T-cell (primary cell): ENCODE measurements around the gene EHF. TPM values are rescaled to one million over a fixed set of nuclear protein-coding genes. Genes with fewer than 3 reads are reported as not detected.

ENCODE experiments used
- ATAC-seq, 4 experiments: fragments of 200-7000 bp in 3 of 4; fragments of 150-1000 bp in 1 of 4; cut with Tn5 transposase; replicated peaks in 1 of 4; 1 replicate in 3 of 4; 2 replicates in 1 of 4; pipeline ENCODE4 v1.10.0; 2021; ENCODE audit warnings: moderate library complexity in 3 of 4, mild to moderate bottlenecking in 2 of 4, moderate number of reproducible peaks in 1 of 4
- CTCF ChIA-PET, 2 donors: fragments of 300-600 bp; sonication (Branson Sonifier 250); formaldehyde crosslinking; loops; one replicate each; lab custom pipeline; 2022; ENCODE audit warnings: antibody characterized with exemption in 2 of 2; lab: Charles Lee
- POLR2A ChIA-PET, 2 donors: fragments of 300-600 bp; sonication (Branson Sonifier 250); formaldehyde crosslinking; loops; one replicate each; lab custom pipeline; 2022; ENCODE audit warnings: antibody characterized with exemption in 2 of 2; lab: Charles Lee
- DNase-seq, 35 experiments: peaks; one replicate each; pipeline versions ENCODE4 v3.0.0 to v3.0.0-alpha.2; 2013 to 2023
- H3K27ac ChIP-seq: one replicate; pipeline ENCODE4 v1.5.1; 2013; ENCODE audit warnings: low read length
- H3K27me3 ChIP-seq, 2 experiments: replicated peaks in 1 of 2; 1 replicate in 1 of 2; 2 replicates in 1 of 2; pipeline versions ENCODE4 v1.6.1 to v1.7.0; 2013; ENCODE audit warnings: low read length in 1 of 2, mixed read lengths in 1 of 2; ENCODE audit not compliant: control insufficient read depth in 2 of 2, insufficient read depth in 2 of 2; ENCODE audit errors: extremely low read depth in 1 of 2
- H3K36me3 ChIP-seq, 2 donors: 1 replicate in 1 of 2; 2 replicates in 1 of 2; pipeline versions ENCODE4 v1.6.1 to v1.7.0; 2013; ENCODE audit warnings: low read length in 1 of 2; ENCODE audit not compliant: control insufficient read depth in 2 of 2, insufficient read depth in 1 of 2; ENCODE audit errors: extremely low read depth in 1 of 2
- H3K4me1 ChIP-seq, 2 experiments: 1 replicate in 1 of 2; 2 replicates in 1 of 2; pipeline versions ENCODE4 v1.6.1 to v1.7.0; 2013; ENCODE audit warnings: low read length in 2 of 2, mixed read lengths in 1 of 2; ENCODE audit not compliant: insufficient read depth in 2 of 2, control insufficient read depth in 1 of 2; ENCODE audit errors: extremely low read depth in 1 of 2
- H3K4me3 ChIP-seq, 2 donors: 1 replicate in 1 of 2; 2 replicates in 1 of 2; pipeline versions ENCODE4 v1.5.1 to v1.7.0; 2013; ENCODE audit warnings: mild to moderate bottlenecking in 2 of 2, low read length in 1 of 2, moderate library complexity in 1 of 2; ENCODE audit not compliant: control insufficient read depth in 1 of 2; ENCODE audit errors: extremely low read depth in 1 of 2
- H3K9me3 ChIP-seq: 2 replicates; pipeline ENCODE4 v1.7.0; 2013
- H3K27ac Mint-ChIP-seq, 2 donors: one replicate each; pipeline ENCODE4 v1.8.0; 2020 to 2021; ENCODE audit warnings: mild to moderate bottlenecking in 2 of 2, mixed read lengths in 2 of 2
- H3K27me3 Mint-ChIP-seq, 2 donors: one replicate each; pipeline ENCODE4 v1.8.0; 2021 to 2022; ENCODE audit warnings: mixed read lengths in 2 of 2
- H3K36me3 Mint-ChIP-seq: one replicate; pipeline ENCODE4 v1.8.0; 2021; ENCODE audit warnings: mixed read lengths
- H3K4me1 Mint-ChIP-seq, 3 donors: one replicate each; pipeline ENCODE4 v1.8.0; 2020 to 2022; ENCODE audit warnings: mixed read lengths in 3 of 3, mild to moderate bottlenecking in 1 of 3
- H3K4me3 Mint-ChIP-seq, 3 donors: one replicate each; pipeline ENCODE4 v1.8.0; 2020 to 2022; ENCODE audit warnings: mild to moderate bottlenecking in 3 of 3, mixed read lengths in 3 of 3, moderate library complexity in 3 of 3
- H3K9me3 Mint-ChIP-seq, 3 donors: one replicate each; pipeline ENCODE4 v1.8.0; 2020 to 2022; ENCODE audit warnings: mixed read lengths in 3 of 3
- WGBS: methylation state at CpG from one replicate; pipeline ENCODE4 v1.1.5; 2013; ENCODE audit warnings: missing lambda C conversion rate; ENCODE audit not compliant: insufficient coverage; 5-methylcytosine and 5-hydroxymethylcytosine counted together
- total RNA-seq, 35 experiments: library from RNA in 6 of 35; stranded (reverse) in 6 of 35; fragments of 120-200 nt in 1 of 35; gene quantifications; one replicate each; pipeline versions ENCODE4 v1.2.1 to v1.2.4 and lab custom pipeline; 2013 to 2026

EHF gene
- total RNA-seq, 5 donors from 2014 or later (not counting 1 experiment from before 2014, with no cell fraction given) = 0.30 to 0.47 (median 0.43) TPM; not detected in 2

DNA sequence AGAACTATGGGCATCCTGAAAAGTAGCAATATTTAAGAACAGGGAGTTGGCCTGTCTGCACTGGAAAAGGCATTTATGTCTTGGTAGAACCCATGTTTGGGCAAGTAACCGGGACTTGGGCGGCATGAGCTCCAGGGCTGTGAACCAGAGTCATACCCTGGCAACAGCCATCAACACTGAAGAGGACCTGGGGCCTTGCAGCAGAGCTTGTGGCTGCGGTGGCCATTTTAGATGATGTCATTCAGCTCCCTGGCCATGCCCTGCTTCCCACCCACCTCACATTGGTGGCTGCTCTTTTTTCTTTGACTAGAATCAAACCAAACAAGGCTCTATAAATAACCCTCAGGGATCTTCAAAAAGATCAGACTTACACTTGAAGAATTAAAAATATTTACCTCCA, 26.6 kb downstream of the EHF start:
- no peak overlapping the region for H3K27ac ChIP-seq
- no peaks in the 10 kb centered on the region for H3K9me3 ChIP-seq
- H3K27ac Mint-ChIP-seq = no peak overlapping the region
- H3K36me3 ChIP-seq = no peaks in the 10 kb centered on the region
- no peak overlapping the region for H3K4me3 Mint-ChIP-seq
- peaks cover 0 to 29% of the 10 kb centered on the region in 2 experiments for H3K4me1 ChIP-seq
- peaks cover 0 to 8% of the 10 kb centered on the region in 2 experiments for H3K27me3 ChIP-seq
- 96% methylated on average over 2 of the region's 3 CpGs for WGBS
- DNase-seq = no peak
- H3K36me3 Mint-ChIP-seq = no peaks in the 10 kb centered on the region
- no peak for ATAC-seq
- no peak overlapping the region for H3K4me3 ChIP-seq
- no peaks in the 10 kb centered on the region for H3K9me3 Mint-ChIP-seq
- H3K4me1 Mint-ChIP-seq = peaks cover 29 to 43% (median 34%) of the 10 kb centered on the region in 3 donors
- peaks cover 11 to 12% of the 10 kb centered on the region in 2 donors for H3K27me3 Mint-ChIP-seq
- ChIA-PET POLR2A (no interaction called here), CTCF (no interaction called here)

DNA sequence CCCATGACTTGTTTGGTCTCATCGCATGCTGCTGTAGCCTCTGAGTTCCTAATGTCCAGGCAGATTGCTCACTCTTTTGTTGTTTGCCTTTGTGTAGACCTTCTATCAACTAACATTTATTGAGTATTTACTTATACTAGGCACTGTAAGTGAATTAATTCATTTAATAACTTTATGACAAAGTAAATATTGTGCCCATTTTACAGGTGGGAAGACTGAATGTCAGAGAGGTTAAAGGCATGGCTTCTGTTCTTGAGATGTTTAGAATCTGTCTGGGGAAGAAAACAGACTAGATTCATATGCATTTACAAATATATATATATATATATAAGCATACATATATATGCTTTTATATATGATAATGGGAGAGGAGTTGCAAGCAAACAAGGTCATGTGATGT, 27.1 kb downstream of the EHF start:
- POLR2A ChIA-PET = no interaction called here
- H3K36me3 ChIP-seq = no peaks in the 10 kb centered on the region
- CTCF ChIA-PET = interaction anchor here in 1 of 2 donors (0.5 kb wide), 1 partner anchor 21 kb away, joined by 3 read pairs; no protein-coding TSS in a partner anchor
- Mint-ChIP-seq H3K27me3 (peaks cover 8 to 11% of the 10 kb centered on the region in 2 donors), H3K27ac (no peak overlapping the region), H3K4me3 (no peak overlapping the region), H3K9me3 (no peaks in the 10 kb centered on the region), H3K4me1 (peaks cover 30 to 47% (median 39%) of the 10 kb centered on the region in 3 donors), H3K36me3 (no peaks in the 10 kb centered on the region)
- peaks cover 0 to 11% of the 10 kb centered on the region in 2 experiments for H3K27me3 ChIP-seq
- no peak for DNase-seq
- no peak for ATAC-seq
- no peak overlapping the region for H3K27ac ChIP-seq
- H3K4me3 ChIP-seq = no peak overlapping the region
- H3K4me1 ChIP-seq = peaks cover 0 to 29% of the 10 kb centered on the region in 2 experiments
- H3K9me3 ChIP-seq = no peaks in the 10 kb centered on the region
- WGBS = no CpG with 5 or more reads among the region's 1 CpG

DNA sequence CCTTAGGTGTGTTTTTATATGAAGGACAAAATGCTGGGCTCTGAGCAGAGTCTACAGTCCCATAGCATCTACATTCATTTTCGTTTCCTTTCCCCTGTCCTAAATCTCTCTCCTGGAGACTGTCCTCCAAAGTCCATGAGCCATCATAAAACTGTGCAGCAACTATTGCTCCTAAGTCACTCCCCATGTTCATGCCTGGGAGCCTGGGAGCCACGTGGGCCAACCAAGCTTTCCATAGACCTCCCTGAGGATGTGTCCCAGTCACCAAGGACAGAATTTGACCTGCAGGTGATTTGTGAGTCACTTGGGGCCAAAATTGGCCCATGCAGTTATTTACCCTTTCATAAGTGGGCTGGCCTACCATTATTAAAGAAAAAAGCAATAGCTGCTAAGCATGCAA, 28.7 kb downstream of the EHF start:
- Mint-ChIP-seq H3K27me3 (peaks cover 10 to 15% of the 10 kb centered on the region in 2 donors), H3K9me3 (no peaks in the 10 kb centered on the region), H3K36me3 (no peaks in the 10 kb centered on the region), H3K4me3 (peak overlapping the region in 1 of 3 donors; percentile 59), H3K4me1 (peaks cover 34 to 57% (median 45%) of the 10 kb centered on the region in 3 donors), H3K27ac (no peak overlapping the region)
- CTCF ChIA-PET = interaction anchor here in 1 of 2 donors (1.3 kb wide), 1 partner anchor 11 kb away, joined by 3 read pairs; no protein-coding TSS in a partner anchor
- Histone ChIP-seq H3K27ac (no peak overlapping the region), H3K4me1 (peaks cover 0 to 29% of the 10 kb centered on the region in 2 experiments), H3K36me3 (no peaks in the 10 kb centered on the region), H3K9me3 (no peaks in the 10 kb centered on the region), H3K27me3 (peaks cover 2 to 23% of the 10 kb centered on the region in 2 experiments), H3K4me3 (no peak overlapping the region)
- 100% methylated on average over 1 of the region's 2 CpGs for WGBS
- POLR2A ChIA-PET = interaction anchor here in 1 of 2 donors (0.6 to 1.2 kb wide), 3 partner anchors 26 to 598 kb away, joined by 3 to 5 read pairs (median 3); no protein-coding TSS in a partner anchor
- DNase-seq (no peak), ATAC-seq (no peak)

DNA sequence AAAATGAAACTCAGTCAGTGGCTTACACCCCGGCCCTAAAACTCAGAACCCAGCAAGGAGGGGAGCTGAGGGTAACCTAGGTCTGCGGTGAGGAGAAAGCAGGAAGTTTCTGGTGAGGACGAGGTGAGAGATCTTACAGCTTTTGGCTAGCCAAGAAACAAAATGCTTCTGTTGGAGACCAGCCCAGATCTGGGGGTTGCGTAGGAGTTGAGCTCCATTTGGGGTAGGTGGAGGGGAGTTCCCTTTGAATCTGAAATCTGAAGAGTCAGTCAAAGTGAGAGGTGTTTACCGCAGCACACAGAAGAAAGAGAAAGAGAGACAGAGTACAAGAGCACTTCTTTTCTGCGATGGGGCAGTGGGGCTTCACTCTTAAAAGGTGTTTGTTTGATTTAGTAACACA, 29.6 kb downstream of the EHF start:
- ChIA-PET CTCF (interaction anchor here in 1 of 2 donors (0.6 to 1.3 kb wide), 4 partner anchors 12 to 213 kb away, joined by 3 read pairs; no protein-coding TSS in a partner anchor), POLR2A (interaction anchor here (0.5 to 1.2 kb wide), 6 partner anchors 27 to 1331 kb away, joined by 3 to 5 read pairs (median 3); no protein-coding TSS in a partner anchor)
- Mint-ChIP-seq H3K4me1 (peaks cover 34 to 57% (median 45%) of the 10 kb centered on the region in 3 donors), H3K4me3 (peak overlapping the region; percentile 59 to 75 (median 61)), H3K27me3 (peaks cover 11 to 22% of the 10 kb centered on the region in 2 donors), H3K9me3 (no peaks in the 10 kb centered on the region), H3K36me3 (no peaks in the 10 kb centered on the region), H3K27ac (peak overlapping the region; percentile 92 to 95)
- DNase-seq (peak; percentile 41 to 89 (median 75)), ATAC-seq (peak; percentile 94 to 95 (median 94))
- Histone ChIP-seq H3K36me3 (no peaks in the 10 kb centered on the region), H3K27ac (peak overlapping the region; percentile 54), H3K4me3 (peak overlapping the region in 1 of 2 donors; percentile 1), H3K4me1 (peaks cover 0 to 29% of the 10 kb centered on the region in 2 experiments), H3K27me3 (peaks cover 2 to 23% of the 10 kb centered on the region in 2 experiments), H3K9me3 (no peaks in the 10 kb centered on the region)
- WGBS = 0% methylated on average over 4 of the region's 6 CpGs

DNA sequence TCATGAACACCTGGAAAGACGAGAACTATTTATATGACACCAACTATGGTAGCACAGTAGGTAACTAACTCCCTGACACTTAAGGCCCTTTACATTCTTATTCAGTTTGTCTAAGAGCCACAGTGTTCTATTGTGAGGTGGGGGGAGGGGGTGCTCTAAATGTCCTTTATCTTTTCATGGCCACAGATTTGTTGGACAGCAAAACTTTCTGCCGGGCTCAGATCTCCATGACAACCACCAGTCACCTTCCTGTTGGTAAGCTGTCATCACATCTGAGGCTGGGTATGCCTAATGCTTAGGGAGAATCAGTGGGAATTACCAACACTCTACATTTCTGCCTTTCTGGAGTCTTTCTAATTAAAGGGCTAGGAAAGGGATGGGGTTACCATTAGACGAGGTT, 30.7 kb downstream of the EHF start:
- H3K36me3 ChIP-seq = no peaks in the 10 kb centered on the region
- ChIA-PET POLR2A (no interaction called here), CTCF (no interaction called here)
- Mint-ChIP-seq H3K27ac (peak overlapping the region in 1 of 2 donors; percentile 11), H3K27me3 (peaks cover 17 to 25% of the 10 kb centered on the region in 2 donors), H3K4me3 (peak overlapping the region in 2 of 3 donors; percentile 10 to 16), H3K4me1 (peaks cover 34 to 57% (median 48%) of the 10 kb centered on the region in 3 donors), H3K36me3 (no peaks in the 10 kb centered on the region), H3K9me3 (no peaks in the 10 kb centered on the region)
- no peak for ATAC-seq
- H3K4me3 ChIP-seq = no peak overlapping the region
- H3K27me3 ChIP-seq = peaks cover 2 to 23% of the 10 kb centered on the region in 2 experiments
- no peak for DNase-seq
- WGBS = no CpG with 5 or more reads among the region's 3 CpGs
- no peaks in the 10 kb centered on the region for H3K9me3 ChIP-seq
- peaks cover 0 to 29% of the 10 kb centered on the region in 2 experiments for H3K4me1 ChIP-seq
- no peak overlapping the region for H3K27ac ChIP-seq

DNA sequence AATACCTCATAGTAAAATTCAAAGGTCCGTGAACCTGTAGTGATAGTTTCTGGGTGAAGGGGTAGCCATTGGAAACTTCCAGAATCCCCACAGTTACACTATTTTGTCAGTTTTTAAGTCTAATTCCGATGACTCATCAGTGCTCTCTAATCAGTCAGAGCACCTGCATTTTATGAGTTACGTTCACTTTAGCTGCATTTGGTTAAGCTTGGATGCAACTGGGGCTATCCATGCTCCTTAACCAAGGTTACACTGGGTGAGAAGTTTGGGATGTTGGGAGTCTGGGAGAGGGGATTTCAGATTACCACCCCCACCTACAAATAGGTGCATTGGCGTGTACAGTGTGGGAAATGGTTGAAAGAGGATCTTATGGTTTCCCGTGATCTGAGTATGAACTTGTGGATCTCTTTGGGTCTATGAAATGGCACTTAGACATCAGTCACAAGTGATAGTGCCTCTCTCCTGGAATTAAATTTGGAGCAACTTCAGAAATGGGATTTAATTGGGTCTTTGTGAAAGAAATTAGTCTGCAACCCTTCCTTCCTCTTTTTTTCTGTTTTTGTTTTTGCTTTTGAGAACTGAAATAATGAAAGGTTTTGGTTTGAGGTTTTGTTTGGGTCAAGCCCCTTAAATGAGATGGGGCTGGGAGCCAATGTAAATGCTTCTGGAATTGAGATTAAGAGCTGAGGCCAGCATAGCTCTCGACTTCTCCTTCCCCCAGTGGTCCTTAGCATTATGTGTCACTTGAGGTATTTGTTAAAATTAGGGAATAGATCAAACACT, 31.5 kb downstream of the EHF start:
- ATAC-seq = no peak
- H3K4me3 ChIP-seq = no peak overlapping the region
- Mint-ChIP-seq H3K4me3 (no peak overlapping the region), H3K36me3 (no peaks in the 10 kb centered on the region), H3K27ac (no peak overlapping the region), H3K9me3 (no peaks in the 10 kb centered on the region), H3K4me1 (peaks cover 34 to 55% (median 50%) of the 10 kb centered on the region in 3 donors), H3K27me3 (peaks cover 23 to 25% of the 10 kb centered on the region in 2 donors)
- DNase-seq = no peak
- CTCF ChIA-PET = interaction anchor here in 1 of 2 donors (1.0 kb wide), 1 partner anchor 32 kb away, joined by 3 read pairs; no protein-coding TSS in a partner anchor
- POLR2A ChIA-PET = no interaction called here
- no peak overlapping the region for H3K27ac ChIP-seq
- peaks cover 2 to 28% of the 10 kb centered on the region in 2 experiments for H3K27me3 ChIP-seq
- H3K36me3 ChIP-seq = no peaks in the 10 kb centered on the region
- H3K9me3 ChIP-seq = no peaks in the 10 kb centered on the region
- peaks cover 0 to 29% of the 10 kb centered on the region in 2 experiments for H3K4me1 ChIP-seq
- no CpG with 5 or more reads among the region's 6 CpGs for WGBS
